Gastroesophageal sphincter (tissue), 3 donors: ENCODE results near the gene HDAC4.

Experiments
- EP300 ChIP-seq: sonication (generic); formaldehyde crosslinking; IDR thresholded peaks from one replicate; pipeline ENCODE4 v1.6.1; 2017; ENCODE audit warnings: antibody characterized with exemption, mild to moderate bottlenecking
- POLR2A ChIP-seq, 2 donors: fragments of 450-650 bp; IDR thresholded peaks; one replicate each; pipeline ENCODE4 v1.6.1; 2017; ENCODE audit warnings: antibody characterized with exemption in 2 of 2, mild to moderate bottlenecking in 2 of 2, moderate library complexity in 1 of 2
- TF ChIP-seq, protein P1 (sequence below), 4 experiments: fragments of 200-600 bp in 2 of 4; fragments of 450-650 bp in 2 of 4; sonication (generic) in 1 of 4; IDR thresholded peaks; one replicate each; pipeline ENCODE4 v1.5.1; 2017 to 2019; ENCODE audit warnings: antibody characterized with exemption in 4 of 4, mild to moderate bottlenecking in 2 of 4, moderate library complexity in 2 of 4

- TF ChIP-seq POLR2A (IDR thresholded peaks at IDR 0.05) (no peak), EP300 (no peak)
- TF ChIP-seq, protein P1, sequence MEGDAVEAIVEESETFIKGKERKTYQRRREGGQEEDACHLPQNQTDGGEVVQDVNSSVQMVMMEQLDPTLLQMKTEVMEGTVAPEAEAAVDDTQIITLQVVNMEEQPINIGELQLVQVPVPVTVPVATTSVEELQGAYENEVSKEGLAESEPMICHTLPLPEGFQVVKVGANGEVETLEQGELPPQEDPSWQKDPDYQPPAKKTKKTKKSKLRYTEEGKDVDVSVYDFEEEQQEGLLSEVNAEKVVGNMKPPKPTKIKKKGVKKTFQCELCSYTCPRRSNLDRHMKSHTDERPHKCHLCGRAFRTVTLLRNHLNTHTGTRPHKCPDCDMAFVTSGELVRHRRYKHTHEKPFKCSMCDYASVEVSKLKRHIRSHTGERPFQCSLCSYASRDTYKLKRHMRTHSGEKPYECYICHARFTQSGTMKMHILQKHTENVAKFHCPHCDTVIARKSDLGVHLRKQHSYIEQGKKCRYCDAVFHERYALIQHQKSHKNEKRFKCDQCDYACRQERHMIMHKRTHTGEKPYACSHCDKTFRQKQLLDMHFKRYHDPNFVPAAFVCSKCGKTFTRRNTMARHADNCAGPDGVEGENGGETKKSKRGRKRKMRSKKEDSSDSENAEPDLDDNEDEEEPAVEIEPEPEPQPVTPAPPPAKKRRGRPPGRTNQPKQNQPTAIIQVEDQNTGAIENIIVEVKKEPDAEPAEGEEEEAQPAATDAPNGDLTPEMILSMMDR (IDR thresholded peaks at IDR 0.05): no peak
Observed at GRCh38 chr2:239436669-239437335, 36.0 kb upstream of the HDAC4 start.
